ENCODE measurements around the gene KCNJ15.

DNA sequence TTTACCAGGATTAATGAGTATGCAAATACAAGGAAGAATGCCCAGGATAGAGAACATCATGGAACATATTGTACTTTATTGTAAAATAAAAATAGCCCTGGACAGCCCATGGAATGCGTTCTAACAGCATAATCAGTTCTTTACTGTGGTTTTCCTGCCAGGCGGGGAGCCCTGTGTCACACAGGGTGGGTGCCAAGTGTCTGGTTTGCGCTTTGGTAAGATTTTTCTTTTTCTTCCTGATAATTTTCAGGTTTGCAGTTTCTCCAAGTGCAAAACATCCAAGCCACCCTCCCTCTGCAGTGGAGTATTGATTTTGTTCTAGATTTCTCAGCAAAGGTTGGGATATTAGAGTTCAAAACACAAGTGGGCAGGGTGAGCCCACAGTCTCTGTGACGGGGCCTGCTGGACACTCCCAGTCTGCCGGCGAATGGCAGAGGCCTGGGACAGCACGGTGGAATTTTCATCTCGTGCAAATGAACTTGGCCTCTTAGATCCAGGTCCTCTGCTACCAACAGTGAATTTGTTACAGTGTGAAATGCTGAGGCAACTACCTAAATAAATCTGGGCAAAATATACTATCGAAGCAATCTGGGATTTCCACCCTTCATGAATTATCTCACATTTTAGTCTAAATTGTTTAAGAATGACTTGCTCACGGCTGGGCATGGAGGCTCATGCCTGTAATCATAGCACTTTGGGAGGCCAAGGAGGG, 15.6 kb upstream of the KCNJ15 start:
- TF ChIP-seq POLR2A (IDR thresholded peaks at IDR 0.05; ENCODE audit: borderline replicate concordance, extremely low read depth, insufficient read depth, insufficient read length) (no peak), CTCF (IDR thresholded peaks at IDR 0.05 in 2 of 3, conservative IDR thresholded peaks at IDR 0.05 in 1 of 3; ENCODE audit: borderline replicate concordance in 1 of 3, insufficient read depth in 1 of 3, low read depth in 2 of 3, low read length in 2 of 3) (no peak), SRF (IDR thresholded peaks at IDR 0.05; ENCODE audit: low read depth) (no peak), REST (IDR thresholded peaks at IDR 0.05; ENCODE audit: low read depth) (no peak)

Data from HCT116 (cell line).